Measurements from ENCODE around the gene LCAT. TPM values are rescaled to one million over a fixed set of nuclear protein-coding genes. Genes with fewer than 3 reads are reported as not detected.

The LCAT gene
- total and polyA plus RNA-seq, 8 donors: 23.9 to 37.6 (median 31.5) TPM

DNA sequence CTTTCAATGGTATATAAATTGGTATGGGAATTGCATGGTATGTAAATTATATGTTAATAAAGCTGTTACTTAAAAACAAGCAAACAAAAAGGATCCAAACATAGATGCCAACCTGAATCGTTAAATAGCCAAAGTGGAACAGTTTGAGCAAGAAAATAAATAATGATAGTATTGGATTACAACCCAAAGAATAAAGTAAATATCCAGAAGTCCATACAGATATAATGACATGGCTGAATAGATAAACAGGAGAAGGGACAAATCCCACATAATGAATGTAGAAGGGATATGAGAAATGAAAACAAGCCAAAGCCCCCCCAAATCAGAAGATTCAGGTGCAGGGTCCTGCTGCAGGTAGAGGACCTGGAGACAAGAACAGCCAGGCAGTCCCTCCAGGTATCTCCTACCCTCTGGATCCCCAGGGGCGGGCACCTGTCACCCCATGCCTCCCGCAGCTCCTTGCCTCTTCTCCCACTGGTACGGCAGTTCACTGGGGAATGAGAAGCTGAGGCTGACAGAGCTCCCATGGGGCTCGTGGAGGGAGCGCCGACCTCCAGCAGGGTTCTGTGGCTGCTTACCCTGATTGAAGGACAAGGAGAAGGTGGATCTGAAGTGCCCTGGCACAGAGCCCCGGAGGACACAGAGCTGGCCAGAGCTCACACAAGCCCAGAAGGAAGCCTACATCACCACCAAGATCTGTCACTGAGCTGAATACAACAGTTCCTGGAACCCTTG lies 9.9 kb upstream of the LCAT start:
- intact Hi-C loops (cut with DNase I): no loop called here
- no peak overlapping the region for H3K4me3 ChIP-seq
- peaks cover 0 to 98% of the 10 kb centered on the region in 2 donors for H3K36me3 ChIP-seq
- no peaks in the 10 kb centered on the region for H3K9me3 ChIP-seq
- DNase-seq (no peak), ATAC-seq (no peak)
- H3K4me1 ChIP-seq: peaks cover 0 to 3% of the 10 kb centered on the region in 2 donors
- TF ChIP-seq, protein P1, sequence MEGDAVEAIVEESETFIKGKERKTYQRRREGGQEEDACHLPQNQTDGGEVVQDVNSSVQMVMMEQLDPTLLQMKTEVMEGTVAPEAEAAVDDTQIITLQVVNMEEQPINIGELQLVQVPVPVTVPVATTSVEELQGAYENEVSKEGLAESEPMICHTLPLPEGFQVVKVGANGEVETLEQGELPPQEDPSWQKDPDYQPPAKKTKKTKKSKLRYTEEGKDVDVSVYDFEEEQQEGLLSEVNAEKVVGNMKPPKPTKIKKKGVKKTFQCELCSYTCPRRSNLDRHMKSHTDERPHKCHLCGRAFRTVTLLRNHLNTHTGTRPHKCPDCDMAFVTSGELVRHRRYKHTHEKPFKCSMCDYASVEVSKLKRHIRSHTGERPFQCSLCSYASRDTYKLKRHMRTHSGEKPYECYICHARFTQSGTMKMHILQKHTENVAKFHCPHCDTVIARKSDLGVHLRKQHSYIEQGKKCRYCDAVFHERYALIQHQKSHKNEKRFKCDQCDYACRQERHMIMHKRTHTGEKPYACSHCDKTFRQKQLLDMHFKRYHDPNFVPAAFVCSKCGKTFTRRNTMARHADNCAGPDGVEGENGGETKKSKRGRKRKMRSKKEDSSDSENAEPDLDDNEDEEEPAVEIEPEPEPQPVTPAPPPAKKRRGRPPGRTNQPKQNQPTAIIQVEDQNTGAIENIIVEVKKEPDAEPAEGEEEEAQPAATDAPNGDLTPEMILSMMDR (IDR thresholded peaks at IDR 0.05): no peak
- no peaks in the 10 kb centered on the region for H3K27me3 ChIP-seq
- no peak overlapping the region for H3K27ac ChIP-seq

DNA sequence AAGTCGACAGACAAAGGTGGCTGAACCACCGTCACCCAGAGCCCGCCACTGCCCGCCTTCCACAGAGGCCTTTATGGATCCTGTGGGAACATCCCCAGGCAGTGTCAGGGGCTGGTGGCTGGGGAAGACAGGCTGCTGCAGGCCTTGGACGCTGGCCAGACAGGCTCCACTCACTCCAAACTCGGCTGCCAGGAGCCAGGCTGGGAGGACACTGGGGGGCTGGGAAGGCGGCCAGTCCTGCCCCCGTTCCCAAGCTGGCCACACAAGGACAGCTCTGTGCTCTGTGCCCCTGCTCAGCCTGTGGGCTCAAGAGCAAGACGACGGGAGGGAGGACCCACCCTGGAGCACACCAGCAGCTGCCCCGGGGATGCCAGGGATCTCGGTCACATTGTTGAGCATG lies 7.6 kb upstream of the LCAT start:
- Histone ChIP-seq H3K9me3 (no peaks in the 10 kb centered on the region), H3K27ac (no peak overlapping the region), H3K36me3 (peaks cover 4 to 99% of the 10 kb centered on the region in 2 donors), H3K27me3 (no peaks in the 10 kb centered on the region), H3K4me1 (no peaks in the 10 kb centered on the region), H3K4me3 (no peak overlapping the region)
- intact Hi-C loops (cut with DNase I): no loop called here
- ATAC-seq (no peak), DNase-seq (no peak)
- TF ChIP-seq, protein P1 (IDR thresholded peaks at IDR 0.05): no peak

DNA sequence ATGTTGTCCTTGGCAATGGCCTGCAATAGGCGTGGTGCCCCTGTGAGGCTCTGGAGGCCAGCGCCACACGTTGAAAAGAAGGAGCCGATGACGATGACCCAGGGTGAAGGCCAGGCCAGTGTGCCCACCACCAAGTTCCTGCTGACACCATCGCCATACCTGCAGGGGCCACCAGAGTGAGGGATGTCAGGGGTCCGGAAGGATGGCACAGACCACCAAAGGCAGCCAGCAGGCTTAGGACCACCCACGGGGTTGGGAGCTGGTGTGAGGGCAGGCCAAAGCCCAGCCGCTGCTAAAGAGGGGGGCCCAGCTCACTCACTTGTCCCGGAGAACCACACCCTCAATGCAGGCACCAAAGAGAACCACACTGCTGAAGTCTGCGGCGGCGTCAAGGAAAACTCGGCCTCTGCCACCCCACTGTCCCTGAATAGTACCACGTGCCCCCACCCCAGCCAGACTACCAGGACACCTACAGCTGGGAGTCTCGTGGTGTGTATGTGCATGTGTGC lies 6.5 kb upstream of the LCAT start:
- intact Hi-C loops (cut with DNase I): no loop called here
- ATAC-seq (no peak), DNase-seq (peak in 1 of 4 donors; percentile 19)
- Histone ChIP-seq H3K27ac (no peak overlapping the region), H3K4me1 (no peaks in the 10 kb centered on the region), H3K27me3 (no peaks in the 10 kb centered on the region), H3K4me3 (no peak overlapping the region), H3K9me3 (no peaks in the 10 kb centered on the region), H3K36me3 (peaks cover 4 to 99% of the 10 kb centered on the region in 2 donors)
- TF ChIP-seq, protein P1 (IDR thresholded peaks at IDR 0.05): no peak

DNA sequence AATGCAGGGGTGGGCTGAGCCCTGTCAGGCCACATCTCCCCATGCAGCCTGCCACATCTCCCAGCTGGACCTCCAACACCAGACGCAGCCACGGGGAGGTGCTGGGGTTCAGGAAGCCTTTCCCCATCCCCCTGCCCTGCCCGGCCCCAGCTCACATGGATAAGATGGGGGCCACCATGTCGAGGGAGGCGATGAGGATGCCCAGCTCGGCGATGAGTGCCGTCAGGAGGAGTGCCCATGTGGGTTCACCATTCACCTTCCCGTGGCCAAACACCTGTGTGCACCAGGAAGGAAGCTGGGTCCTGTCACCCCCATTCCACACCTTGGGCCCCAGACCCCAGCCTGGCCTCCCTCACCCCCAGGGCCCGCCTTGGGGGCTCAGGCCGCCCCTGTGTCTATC lies 5.7 kb upstream of the LCAT start:
- intact Hi-C loops (cut with DNase I): no loop called here
- Histone ChIP-seq H3K4me1 (no peaks in the 10 kb centered on the region), H3K9me3 (no peaks in the 10 kb centered on the region), H3K27me3 (no peaks in the 10 kb centered on the region), H3K36me3 (peaks cover 4 to 99% of the 10 kb centered on the region in 2 donors), H3K27ac (no peak overlapping the region), H3K4me3 (no peak overlapping the region)
- ATAC-seq (no peak), DNase-seq (peak in 1 of 4 donors; percentile 71)
- TF ChIP-seq, protein P1 (IDR thresholded peaks at IDR 0.05): no peak

DNA sequence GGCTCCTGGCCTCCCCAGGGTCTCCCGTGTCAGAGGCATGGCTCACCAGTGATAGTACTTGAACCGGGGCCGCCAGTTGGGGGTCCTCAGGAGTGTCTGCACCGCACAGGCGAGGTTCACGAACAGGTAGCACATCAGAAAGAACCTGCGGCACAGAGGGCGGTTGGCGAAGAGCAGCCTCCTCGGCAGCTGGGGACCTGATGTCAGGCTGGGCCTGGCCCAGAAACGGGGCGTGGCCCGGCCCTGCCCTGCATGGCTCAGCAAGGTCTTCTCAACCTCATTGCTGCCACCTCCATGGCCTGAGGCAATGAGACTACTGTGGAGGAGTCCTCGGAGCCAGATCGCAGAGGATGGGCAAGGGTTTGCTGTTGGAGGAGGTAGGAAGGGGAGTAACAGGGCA lies 4.1 kb upstream of the LCAT start:
- Histone ChIP-seq H3K27me3 (no peaks in the 10 kb centered on the region), H3K27ac (no peak overlapping the region), H3K36me3 (peaks cover 4 to 97% of the 10 kb centered on the region in 2 donors), H3K4me1 (no peaks in the 10 kb centered on the region), H3K4me3 (no peak overlapping the region), H3K9me3 (no peaks in the 10 kb centered on the region)
- ATAC-seq: no peak
- intact Hi-C loops (cut with DNase I): no loop called here
- no peak for DNase-seq
- TF ChIP-seq, protein P1 (IDR thresholded peaks at IDR 0.05): no peak

Measured in left lung (tissue), 10 donors.